GM18873 (cell line): ENCODE measurements around the gene CRYBG1.

ENCODE experiments used
- ATAC-seq: cut with Tn5 transposase; IDR thresholded peaks from one replicate; pipeline ENCODE4 v1.9.1; 2021; ENCODE audit warnings: mild to moderate bottlenecking, moderate library complexity, moderate number of reproducible peaks; ENCODE audit not compliant: unreplicated experiment, low FRiP score

Gene CRYBG1

GRCh38 chr6:106618324-106618723, 257.8 kb downstream of the CRYBG1 start:
- no peak for ATAC-seq

- no peak for ATAC-seq
These were observed 258.7 kb downstream of the CRYBG1 start for GRCh38 chr6:106619223-106619622.

- ATAC-seq: no peak
These were observed 260.6 kb downstream of the CRYBG1 start for GRCh38 chr6:106620931-106621672.
